ENCODE results near the gene ASZ1.

Gene ASZ1

DNA sequence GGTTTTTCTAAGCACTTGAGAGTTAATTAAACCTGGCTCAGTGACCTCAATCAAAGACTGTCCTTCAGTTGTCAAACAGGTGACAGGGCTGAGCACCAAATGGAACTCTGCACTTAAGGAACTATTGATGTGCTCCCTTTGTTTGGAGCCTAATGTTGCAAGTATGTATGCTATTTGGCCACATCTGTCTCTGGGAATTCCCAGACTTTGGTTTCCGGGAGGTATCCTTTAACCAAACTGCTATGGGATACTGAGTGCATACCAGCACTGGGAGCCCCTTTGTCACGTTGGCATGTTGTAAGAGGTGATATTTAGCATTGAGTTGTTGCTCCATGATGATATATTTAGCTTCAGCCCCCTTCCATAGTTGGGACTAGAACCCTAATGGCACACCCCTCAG is 25.2 kb downstream of the ASZ1 start:
- no peak for TF ChIP-seq GABPA (IDR thresholded peaks at IDR 0.05; ENCODE audit: low read depth)
- no peak for TF ChIP-seq POLR2AphosphoS5 (IDR thresholded peaks at IDR 0.05; ENCODE audit: low read depth)
- TF ChIP-seq, protein P1, sequence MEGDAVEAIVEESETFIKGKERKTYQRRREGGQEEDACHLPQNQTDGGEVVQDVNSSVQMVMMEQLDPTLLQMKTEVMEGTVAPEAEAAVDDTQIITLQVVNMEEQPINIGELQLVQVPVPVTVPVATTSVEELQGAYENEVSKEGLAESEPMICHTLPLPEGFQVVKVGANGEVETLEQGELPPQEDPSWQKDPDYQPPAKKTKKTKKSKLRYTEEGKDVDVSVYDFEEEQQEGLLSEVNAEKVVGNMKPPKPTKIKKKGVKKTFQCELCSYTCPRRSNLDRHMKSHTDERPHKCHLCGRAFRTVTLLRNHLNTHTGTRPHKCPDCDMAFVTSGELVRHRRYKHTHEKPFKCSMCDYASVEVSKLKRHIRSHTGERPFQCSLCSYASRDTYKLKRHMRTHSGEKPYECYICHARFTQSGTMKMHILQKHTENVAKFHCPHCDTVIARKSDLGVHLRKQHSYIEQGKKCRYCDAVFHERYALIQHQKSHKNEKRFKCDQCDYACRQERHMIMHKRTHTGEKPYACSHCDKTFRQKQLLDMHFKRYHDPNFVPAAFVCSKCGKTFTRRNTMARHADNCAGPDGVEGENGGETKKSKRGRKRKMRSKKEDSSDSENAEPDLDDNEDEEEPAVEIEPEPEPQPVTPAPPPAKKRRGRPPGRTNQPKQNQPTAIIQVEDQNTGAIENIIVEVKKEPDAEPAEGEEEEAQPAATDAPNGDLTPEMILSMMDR (IDR thresholded peaks at IDR 0.05; ENCODE audit: insufficient read depth, low read length), result no peak
- TF ChIP-seq, protein P2, sequence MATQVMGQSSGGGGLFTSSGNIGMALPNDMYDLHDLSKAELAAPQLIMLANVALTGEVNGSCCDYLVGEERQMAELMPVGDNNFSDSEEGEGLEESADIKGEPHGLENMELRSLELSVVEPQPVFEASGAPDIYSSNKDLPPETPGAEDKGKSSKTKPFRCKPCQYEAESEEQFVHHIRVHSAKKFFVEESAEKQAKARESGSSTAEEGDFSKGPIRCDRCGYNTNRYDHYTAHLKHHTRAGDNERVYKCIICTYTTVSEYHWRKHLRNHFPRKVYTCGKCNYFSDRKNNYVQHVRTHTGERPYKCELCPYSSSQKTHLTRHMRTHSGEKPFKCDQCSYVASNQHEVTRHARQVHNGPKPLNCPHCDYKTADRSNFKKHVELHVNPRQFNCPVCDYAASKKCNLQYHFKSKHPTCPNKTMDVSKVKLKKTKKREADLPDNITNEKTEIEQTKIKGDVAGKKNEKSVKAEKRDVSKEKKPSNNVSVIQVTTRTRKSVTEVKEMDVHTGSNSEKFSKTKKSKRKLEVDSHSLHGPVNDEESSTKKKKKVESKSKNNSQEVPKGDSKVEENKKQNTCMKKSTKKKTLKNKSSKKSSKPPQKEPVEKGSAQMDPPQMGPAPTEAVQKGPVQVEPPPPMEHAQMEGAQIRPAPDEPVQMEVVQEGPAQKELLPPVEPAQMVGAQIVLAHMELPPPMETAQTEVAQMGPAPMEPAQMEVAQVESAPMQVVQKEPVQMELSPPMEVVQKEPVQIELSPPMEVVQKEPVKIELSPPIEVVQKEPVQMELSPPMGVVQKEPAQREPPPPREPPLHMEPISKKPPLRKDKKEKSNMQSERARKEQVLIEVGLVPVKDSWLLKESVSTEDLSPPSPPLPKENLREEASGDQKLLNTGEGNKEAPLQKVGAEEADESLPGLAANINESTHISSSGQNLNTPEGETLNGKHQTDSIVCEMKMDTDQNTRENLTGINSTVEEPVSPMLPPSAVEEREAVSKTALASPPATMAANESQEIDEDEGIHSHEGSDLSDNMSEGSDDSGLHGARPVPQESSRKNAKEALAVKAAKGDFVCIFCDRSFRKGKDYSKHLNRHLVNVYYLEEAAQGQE (IDR thresholded peaks at IDR 0.05; ENCODE audit: insufficient replicate concordance, low read depth), result no peak
- TF ChIP-seq SPI1 (IDR thresholded peaks at IDR 0.05; ENCODE audit: borderline replicate concordance, low read depth), result no peak
- no peak overlapping the region for H3K4me3 ChIP-seq (replicated peaks; ENCODE audit: insufficient read depth, low read length)
- no peak overlapping the region for H3K27ac ChIP-seq (replicated peaks)
- no peak for DNase-seq (ENCODE audit: low read depth in 1 of 2, low spot score in 1 of 2)
- H3K27me3 ChIP-seq (ENCODE audit: insufficient read depth, poor library complexity, severe bottlenecking), result no peaks in the 10 kb centered on the region

DNA sequence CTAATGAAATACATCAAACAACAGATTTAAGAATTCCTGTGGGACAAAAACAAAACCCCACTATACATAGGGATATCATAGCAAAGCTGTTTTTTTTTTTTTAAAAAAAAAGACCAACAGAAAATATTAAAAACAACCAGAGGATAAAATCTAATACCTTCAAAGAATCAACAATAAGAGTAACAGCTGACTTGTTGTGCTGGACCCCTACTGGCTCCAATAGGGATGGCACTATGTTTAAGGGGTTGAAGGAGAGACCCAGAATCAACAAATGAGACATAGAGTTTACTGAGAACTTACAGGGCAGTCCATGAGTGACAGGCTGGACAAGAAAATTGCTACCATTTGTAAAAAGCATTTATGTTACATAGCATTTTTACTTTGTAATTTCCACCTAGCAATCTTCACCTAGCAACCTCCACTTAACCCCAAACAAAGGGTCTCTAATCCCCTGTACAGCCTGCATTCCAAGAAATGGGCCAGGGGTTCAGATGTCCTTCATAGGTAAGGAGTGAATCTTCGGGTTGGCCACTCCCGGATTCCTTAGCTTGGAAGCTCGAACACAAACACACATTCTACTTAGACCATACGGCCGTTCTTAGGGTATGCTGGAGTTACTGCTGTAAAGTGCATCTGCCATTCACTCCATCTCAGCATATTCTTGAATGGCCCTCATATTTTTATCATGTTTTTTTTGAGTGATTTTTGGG is 25.8 kb downstream of the ASZ1 start:
- no peaks in the 10 kb centered on the region for H3K27me3 ChIP-seq (ENCODE audit: insufficient read depth, poor library complexity, severe bottlenecking)
- no peak for DNase-seq (ENCODE audit: low read depth in 1 of 2, low spot score in 1 of 2)

DNA sequence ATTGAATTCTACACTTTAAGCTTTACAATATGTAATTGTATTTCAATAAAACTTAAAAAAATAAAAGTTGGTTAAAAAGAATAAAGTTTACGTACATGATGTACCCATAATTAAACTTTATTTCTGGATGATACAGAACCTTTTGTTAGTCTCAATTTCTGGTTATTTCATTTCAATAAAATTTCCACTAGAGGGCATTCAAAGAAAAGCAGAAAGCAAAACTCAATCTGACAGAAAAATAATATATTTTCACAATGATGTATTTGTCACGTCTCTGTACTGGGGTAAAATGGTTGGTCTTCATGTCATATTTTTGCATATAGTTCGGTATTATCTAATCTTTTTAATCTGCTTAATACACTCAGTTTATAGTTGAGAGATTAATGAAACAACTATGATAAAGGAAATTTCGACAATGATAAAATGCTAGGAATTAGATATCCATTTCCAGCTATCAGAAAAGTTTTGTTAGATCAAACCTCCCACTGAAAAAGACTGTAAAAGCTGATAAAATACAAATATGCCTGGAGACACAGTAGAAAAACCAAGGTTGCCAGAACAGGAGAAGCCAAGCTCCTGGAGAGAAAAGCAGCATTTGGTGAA is 27.4 kb downstream of the ASZ1 start:
- no peak overlapping the region for H3K27ac ChIP-seq (replicated peaks)
- TF ChIP-seq GABPA (IDR thresholded peaks at IDR 0.05; ENCODE audit: low read depth) (no peak), SPI1 (IDR thresholded peaks at IDR 0.05; ENCODE audit: borderline replicate concordance, low read depth) (no peak), POLR2AphosphoS5 (IDR thresholded peaks at IDR 0.05; ENCODE audit: low read depth) (no peak)
- TF ChIP-seq, protein P2 (IDR thresholded peaks at IDR 0.05; ENCODE audit: insufficient replicate concordance, low read depth), result no peak
- TF ChIP-seq, protein P1 (IDR thresholded peaks at IDR 0.05; ENCODE audit: insufficient read depth, low read length), result no peak
- H3K4me3 ChIP-seq (replicated peaks; ENCODE audit: insufficient read depth, low read length), result no peak overlapping the region
- no peak for DNase-seq (ENCODE audit: low read depth in 1 of 2, low spot score in 1 of 2)
- no peaks in the 10 kb centered on the region for H3K27me3 ChIP-seq (ENCODE audit: insufficient read depth, poor library complexity, severe bottlenecking)

More for the DNA sequence above, 25.8 kb downstream of the ASZ1 start:
- H3K27ac ChIP-seq (replicated peaks), result no peak overlapping the region
- no peak overlapping the region for H3K4me3 ChIP-seq (replicated peaks; ENCODE audit: insufficient read depth, low read length)
- TF ChIP-seq SPI1 (IDR thresholded peaks at IDR 0.05; ENCODE audit: borderline replicate concordance, low read depth) (no peak), POLR2AphosphoS5 (IDR thresholded peaks at IDR 0.05; ENCODE audit: low read depth) (no peak), GABPA (IDR thresholded peaks at IDR 0.05; ENCODE audit: low read depth) (no peak)
- TF ChIP-seq, protein P2 (IDR thresholded peaks at IDR 0.05; ENCODE audit: insufficient replicate concordance, low read depth), result no peak
- TF ChIP-seq, protein P1 (IDR thresholded peaks at IDR 0.05; ENCODE audit: insufficient read depth, low read length), result no peak

Data from HL-60 (cell line).